ENCODE results near the gene NR2F1-AS1.
"Not testable (repeated sequence)": the region's sequence is repeated elsewhere in the genome, so short reads cannot be mapped to it uniquely, and the experiment has no call there.

The NR2F1-AS1 gene

DNA sequence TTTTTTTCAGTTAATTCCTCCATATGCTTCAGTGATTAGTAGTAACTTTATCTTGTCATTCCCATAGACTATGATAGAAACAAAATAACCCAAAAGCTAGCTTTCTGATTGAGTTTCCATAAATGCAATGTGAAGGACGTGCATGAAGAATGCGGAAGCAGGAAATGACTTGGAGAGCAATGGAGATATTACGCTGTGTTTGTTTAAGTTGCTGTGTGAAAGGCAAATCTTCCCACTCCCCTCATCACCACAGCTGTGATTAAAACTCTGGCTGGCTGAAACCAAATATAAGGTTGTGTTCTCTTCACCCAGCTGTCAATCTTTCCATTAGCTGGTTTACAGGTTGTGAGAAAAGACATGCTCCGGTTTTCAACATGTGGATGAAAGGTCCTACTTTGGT lies 83.9 kb downstream of the NR2F1-AS1 start:
- DNase-seq: no peak
- intact Hi-C loops (cut with DNase I): no loop called here

GRCh38 chr5:93479982-93480509 lies 101.0 kb downstream of the NR2F1-AS1 start:
- intact Hi-C loops (cut with DNase I): no loop called here
- DNase-seq: no peak

DNA sequence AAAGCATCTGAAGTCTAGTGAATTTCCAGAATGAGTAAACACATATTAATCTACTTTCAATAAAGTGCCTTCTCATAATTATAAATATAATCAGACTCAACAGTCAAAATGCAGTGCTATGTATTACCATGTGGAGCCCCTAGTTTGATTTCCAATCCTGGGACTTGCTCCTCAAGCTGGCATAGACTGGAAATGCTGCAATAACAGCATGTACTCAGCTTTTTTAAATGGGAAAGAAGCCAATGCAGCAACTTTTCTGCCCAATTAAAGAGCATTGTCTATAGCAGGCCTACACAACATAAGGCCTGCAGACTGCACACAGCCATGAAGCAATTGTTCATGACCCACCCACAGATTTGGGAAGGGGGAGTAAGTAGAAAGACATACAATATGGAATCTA lies 103.2 kb downstream of the NR2F1-AS1 start:
- intact Hi-C loops (cut with DNase I): no loop called here
- DNase-seq: no peak

GRCh38 chr5:93476251-93476742 lies 104.7 kb downstream of the NR2F1-AS1 start:
- intact Hi-C loops (cut with DNase I): no loop called here
- no peak for DNase-seq

GRCh38 chr5:93462916-93463315 lies 118.1 kb downstream of the NR2F1-AS1 start:
- DNase-seq: no peak
- intact Hi-C loops (cut with DNase I): no loop called here

- intact Hi-C loops (cut with DNase I): no loop called here
- no peak for DNase-seq
Measured at GRCh38 chr5:93461756-93462155, 119.3 kb downstream of the NR2F1-AS1 start.

DNA sequence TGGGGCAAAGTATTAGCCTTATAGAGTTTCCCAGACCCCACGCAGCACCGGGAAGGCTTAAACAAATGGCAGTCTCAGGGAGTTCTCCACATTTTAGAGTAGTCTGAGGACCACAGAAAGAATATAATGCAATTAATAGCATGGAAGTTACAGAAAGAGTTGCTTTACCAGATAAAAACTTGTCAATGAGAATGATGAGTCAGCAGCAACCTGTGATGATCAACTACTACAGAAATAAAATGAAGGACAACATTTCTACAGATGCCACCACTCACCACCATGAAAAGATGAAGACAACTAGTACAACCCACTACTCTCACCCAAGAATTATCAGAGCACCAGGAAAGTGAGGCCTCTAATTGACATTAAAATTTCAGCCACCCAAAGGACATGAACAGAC lies 120.7 kb downstream of the NR2F1-AS1 start:
- intact Hi-C loops (cut with DNase I): no loop called here

DNA sequence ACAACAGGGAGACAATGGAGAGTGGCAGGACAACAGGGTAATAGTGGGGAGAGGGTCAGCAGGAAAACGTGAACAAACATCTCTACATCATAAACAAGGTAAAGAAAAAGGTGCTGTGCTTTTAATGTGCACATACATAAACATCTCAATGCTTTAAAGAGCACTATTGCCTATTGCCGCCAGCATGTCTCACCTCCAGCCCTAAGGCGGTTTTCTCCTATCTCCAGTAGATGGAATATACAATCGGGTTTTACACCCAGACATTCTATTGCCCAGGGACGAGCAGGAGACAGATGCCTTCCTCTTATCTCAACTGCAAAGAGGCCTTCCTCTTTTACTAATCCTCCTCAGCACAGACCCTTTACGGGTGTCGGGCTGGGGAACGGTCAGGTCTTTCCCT lies 124.2 kb downstream of the NR2F1-AS1 start:
- intact Hi-C loops (cut with DNase I): not testable (repeated sequence)

More for the DNA sequence above, 120.7 kb downstream of the NR2F1-AS1 start:
- no peak for DNase-seq

GRCh38 chr5:93454896-93455295 lies 126.1 kb downstream of the NR2F1-AS1 start:
- intact Hi-C loops (cut with DNase I): no loop called here
- DNase-seq: no peak

More for the DNA sequence above, 124.2 kb downstream of the NR2F1-AS1 start:
- not testable (repeated sequence) for DNase-seq

DNA sequence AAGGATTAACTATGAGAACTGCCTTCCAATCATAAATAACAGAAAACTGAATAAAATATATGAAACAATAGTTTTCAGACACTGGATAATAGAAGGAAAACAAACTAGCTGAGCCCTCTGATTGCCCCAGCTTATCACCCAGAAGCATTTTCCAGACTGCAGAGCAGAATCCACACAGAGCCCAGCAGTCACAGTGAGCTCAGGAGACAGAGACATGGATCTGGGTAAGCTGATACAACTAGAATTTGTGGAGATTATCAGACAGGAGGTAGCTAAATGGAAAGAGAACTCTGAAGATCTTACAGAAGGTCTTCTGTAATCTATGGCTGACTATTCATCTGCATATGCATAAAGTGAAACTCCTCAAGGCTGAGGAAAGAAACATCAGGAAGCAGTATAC lies 128.8 kb downstream of the NR2F1-AS1 start:
- intact Hi-C loops (cut with DNase I): no loop called here
- no peak for DNase-seq

- intact Hi-C loops (cut with DNase I): no loop called here
- DNase-seq: no peak
Measured at GRCh38 chr5:93438124-93438523, 142.9 kb downstream of the NR2F1-AS1 start.

DNA sequence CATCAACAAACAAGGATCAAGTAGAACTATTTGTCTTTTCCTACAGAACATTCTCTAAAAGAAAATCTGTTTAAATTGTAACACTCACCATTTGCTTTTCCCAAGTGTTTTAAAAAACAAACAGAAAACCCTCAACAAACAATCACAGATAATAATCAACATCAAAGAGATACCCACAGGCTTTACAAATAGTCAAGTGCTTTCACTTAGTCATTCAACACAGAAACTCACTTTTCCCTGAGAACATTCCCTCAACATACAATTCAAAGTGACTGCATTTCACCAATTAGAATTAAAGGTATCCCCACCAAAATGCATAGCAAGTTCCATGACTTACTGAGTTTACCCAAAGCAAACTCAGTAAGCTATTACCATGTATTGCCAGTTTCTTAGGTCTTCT lies 144.9 kb downstream of the NR2F1-AS1 start:
- DNase-seq: no peak
- intact Hi-C loops (cut with DNase I): no loop called here

GRCh38 chr5:93433422-93433821 lies 147.6 kb downstream of the NR2F1-AS1 start:
- DNase-seq: no peak
- intact Hi-C loops (cut with DNase I): no loop called here

DNA sequence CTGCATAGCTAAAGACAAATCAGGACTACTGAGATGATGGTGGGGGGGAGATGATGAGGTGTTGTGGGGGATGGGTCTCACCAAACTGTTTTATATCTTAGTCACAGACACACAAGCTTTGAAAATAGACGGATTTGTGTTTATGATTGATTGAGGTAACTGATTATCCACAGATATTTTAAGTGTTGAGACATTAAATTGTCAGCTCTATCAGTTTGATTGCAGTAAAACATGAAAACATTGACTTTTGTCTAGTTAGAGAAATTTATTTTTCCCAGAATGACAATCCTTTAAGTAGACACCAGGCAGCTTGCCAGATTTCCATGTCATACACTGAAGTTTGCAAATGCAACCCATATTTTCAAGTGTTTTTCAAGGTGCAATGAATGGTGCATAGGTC lies 149.8 kb downstream of the NR2F1-AS1 start:
- no peak for DNase-seq
- intact Hi-C loops (cut with DNase I): no loop called here

DNA sequence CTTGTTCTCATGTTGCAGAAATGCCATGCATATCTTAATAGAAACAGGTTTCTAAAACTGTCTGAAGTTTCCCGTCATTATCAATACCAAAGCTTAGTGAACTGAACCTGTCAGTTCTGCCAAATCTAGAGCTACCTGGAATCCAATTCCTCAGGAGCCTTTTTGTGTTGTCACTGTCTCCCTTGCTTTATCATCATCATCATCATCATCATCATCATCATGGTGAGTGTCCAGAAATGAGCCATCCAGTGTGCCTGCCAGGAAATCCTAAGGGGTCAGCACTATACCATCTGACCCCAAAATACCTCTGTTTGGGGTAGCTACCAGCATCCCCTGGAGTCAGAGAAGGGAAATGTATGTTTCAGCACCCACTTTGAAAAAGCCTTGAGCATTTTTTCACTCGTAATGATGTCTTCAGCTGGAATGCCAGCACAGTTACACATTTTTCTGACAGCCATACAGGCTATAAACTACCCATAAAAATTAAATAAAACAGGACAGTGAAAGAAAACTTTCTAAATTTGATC lies 150.3 kb downstream of the NR2F1-AS1 start:
- no peak for DNase-seq
- intact Hi-C loops (cut with DNase I): no loop called here

GRCh38 chr5:93430118-93430517 lies 150.9 kb downstream of the NR2F1-AS1 start:
- DNase-seq: peak in 9 of 42 donors; percentile 4 to 61 (median 17)
- intact Hi-C loops (cut with DNase I): no loop called here

GRCh38 chr5:93428868-93429267 lies 152.2 kb downstream of the NR2F1-AS1 start:
- intact Hi-C loops (cut with DNase I): loop anchor here (10.0 kb wide), 1 partner anchor 96 kb away; no protein-coding TSS in a partner anchor
- no peak for DNase-seq

GRCh38 chr5:93427316-93427715 lies 153.7 kb downstream of the NR2F1-AS1 start:
- no peak for DNase-seq
- intact Hi-C loops (cut with DNase I): loop anchor here (10.0 kb wide), 1 partner anchor 97 kb away; no protein-coding TSS in a partner anchor

- DNase-seq: peak in 14 of 42 donors; percentile 11 to 70 (median 30)
- intact Hi-C loops (cut with DNase I): loop anchor here (10.0 kb wide), 1 partner anchor 100 kb away; no protein-coding TSS in a partner anchor
Measured at GRCh38 chr5:93425096-93425495, 155.9 kb downstream of the NR2F1-AS1 start.

DNA sequence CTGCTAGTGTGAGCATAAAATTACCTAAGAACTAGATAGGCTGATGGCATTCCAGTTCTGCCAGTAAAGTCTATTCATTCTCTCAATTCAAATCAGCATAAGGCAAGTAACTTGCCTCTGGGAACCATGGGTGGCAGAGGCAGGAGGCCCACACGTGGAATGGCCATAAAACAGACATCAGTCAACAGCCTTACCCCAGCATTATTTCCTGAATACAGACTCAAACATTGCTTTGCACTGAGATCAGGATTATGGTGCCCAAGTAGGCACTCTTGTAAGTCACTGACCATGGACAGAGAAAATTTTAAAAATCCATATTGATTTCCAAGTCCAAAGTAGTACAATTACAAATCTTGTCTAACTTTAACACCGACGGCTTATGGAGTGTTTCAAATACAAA lies 157.7 kb downstream of the NR2F1-AS1 start:
- DNase-seq: no peak
- intact Hi-C loops (cut with DNase I): loop anchor here (10.0 kb wide), 1 partner anchor 102 kb away; no protein-coding TSS in a partner anchor

Measured in head of caudate nucleus (tissue), 42 donors.